IgD-negative memory B cell (primary cell): ENCODE measurements around the gene CRTAC1. TPM values are rescaled to one million over a fixed set of nuclear protein-coding genes. Genes with fewer than 3 reads are reported as not detected.

ENCODE experiments used
- H3K27ac Mint-ChIP-seq, 3 donors: one replicate each; pipeline ENCODE4 v1.8.0; 2020 to 2022; ENCODE audit warnings: mild to moderate bottlenecking in 3 of 3, mixed read lengths in 3 of 3, moderate library complexity in 1 of 3
- H3K27me3 Mint-ChIP-seq: one replicate; pipeline ENCODE4 v1.8.0; 2021; ENCODE audit warnings: mixed read lengths
- H3K36me3 Mint-ChIP-seq: one replicate; pipeline ENCODE4 v1.8.0; 2020; ENCODE audit warnings: mild to moderate bottlenecking, mixed read lengths
- H3K4me1 Mint-ChIP-seq, 3 donors: one replicate each; pipeline ENCODE4 v1.8.0; 2020 to 2022; ENCODE audit warnings: mixed read lengths in 3 of 3, mild to moderate bottlenecking in 1 of 3
- H3K4me3 Mint-ChIP-seq, 4 donors: one replicate each; pipeline ENCODE4 v1.8.0; 2020 to 2022; ENCODE audit warnings: mild to moderate bottlenecking in 4 of 4, mixed read lengths in 4 of 4, moderate library complexity in 3 of 4
- H3K9me3 Mint-ChIP-seq, 3 donors: one replicate each; pipeline ENCODE4 v1.8.0; 2020 to 2021; ENCODE audit warnings: mixed read lengths in 3 of 3, mild to moderate bottlenecking in 1 of 3
- polyA plus RNA-seq: library from polyadenylated mRNA; unstranded; fragments of 300-500 nt; fragmentation: Illumina TruSeq; gene quantifications from one replicate; pipeline ENCODE4 v1.2.3, GENCODE V29; 2021

CRTAC1 gene
- polyA plus RNA-seq, 1 donor from 2014 or later, result not detected

DNA sequence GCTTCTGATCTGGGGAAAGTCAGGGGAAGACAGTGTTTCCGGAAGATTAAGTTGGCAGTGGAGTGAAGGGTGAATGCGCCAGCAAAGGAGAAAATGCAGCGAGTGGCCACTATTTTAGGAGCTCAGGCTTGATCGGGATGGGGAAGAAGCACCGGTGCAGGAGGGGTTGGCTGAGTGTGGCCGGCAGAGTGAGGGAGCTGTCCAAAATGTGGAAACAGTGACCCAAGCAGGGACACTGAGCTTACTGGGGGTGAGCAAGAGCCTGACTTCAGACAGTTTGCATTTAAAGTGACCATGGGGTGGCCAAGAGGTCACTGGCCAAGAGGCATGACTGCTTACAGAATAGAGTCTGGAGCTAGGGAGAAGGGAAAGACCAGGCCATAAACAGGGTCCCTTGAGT is 101.5 kb downstream of the CRTAC1 start:
- H3K27me3 Mint-ChIP-seq, result peaks cover 30% of the 10 kb centered on the region
- H3K36me3 Mint-ChIP-seq, result no peaks in the 10 kb centered on the region
- H3K27ac Mint-ChIP-seq, result no peak overlapping the region
- H3K4me3 Mint-ChIP-seq, result no peak overlapping the region
- no peaks in the 10 kb centered on the region for H3K4me1 Mint-ChIP-seq
- H3K9me3 Mint-ChIP-seq, result no peaks in the 10 kb centered on the region

DNA sequence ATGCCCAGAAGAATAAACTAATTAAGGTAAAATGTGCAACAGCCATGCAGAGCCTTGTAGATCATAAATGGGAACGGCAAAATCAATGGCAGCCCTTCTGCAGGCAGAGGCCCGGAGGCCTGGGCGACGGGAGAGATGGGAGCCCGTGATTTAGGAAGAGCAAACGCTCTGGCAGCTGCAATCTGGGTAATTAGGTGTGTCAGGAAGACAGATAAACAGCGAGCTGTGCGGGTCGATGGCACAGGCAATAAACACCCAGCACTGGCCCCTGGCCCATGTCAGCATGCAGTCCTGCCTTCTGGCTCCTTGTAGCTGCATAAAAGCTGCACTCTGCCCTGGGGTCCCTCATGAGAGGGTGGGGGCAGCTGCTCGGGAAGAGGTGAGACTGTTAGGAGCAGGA is 102.8 kb downstream of the CRTAC1 start:
- no peak overlapping the region for H3K27ac Mint-ChIP-seq
- H3K4me3 Mint-ChIP-seq, result no peak overlapping the region
- H3K4me1 Mint-ChIP-seq, result no peaks in the 10 kb centered on the region
- H3K27me3 Mint-ChIP-seq, result peaks cover 30% of the 10 kb centered on the region
- H3K9me3 Mint-ChIP-seq, result no peaks in the 10 kb centered on the region
- H3K36me3 Mint-ChIP-seq, result no peaks in the 10 kb centered on the region

DNA sequence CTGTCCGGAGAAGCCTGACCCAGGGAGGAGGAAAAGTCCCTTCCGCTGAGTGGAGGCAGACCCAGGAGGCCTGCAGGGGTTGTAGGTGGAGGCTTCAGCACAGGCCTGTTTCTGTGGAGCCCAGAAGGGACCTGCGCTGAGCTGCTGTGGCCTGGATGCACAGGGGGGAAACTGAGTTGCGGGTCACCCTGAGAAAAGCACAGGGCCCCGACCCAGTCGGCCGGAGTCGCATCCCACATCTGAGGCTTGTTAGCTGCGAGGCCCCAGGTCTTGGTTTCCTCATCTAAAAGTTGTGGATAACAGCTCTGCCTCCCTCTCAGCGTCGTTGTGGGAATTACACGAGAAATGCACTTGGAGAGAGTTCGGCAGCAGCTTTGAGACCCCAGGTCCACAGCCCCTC is 104.4 kb downstream of the CRTAC1 start:
- Mint-ChIP-seq H3K4me1 (no peaks in the 10 kb centered on the region), H3K4me3 (no peak overlapping the region), H3K27ac (no peak overlapping the region), H3K36me3 (no peaks in the 10 kb centered on the region), H3K27me3 (peaks cover 30% of the 10 kb centered on the region), H3K9me3 (no peaks in the 10 kb centered on the region)

DNA sequence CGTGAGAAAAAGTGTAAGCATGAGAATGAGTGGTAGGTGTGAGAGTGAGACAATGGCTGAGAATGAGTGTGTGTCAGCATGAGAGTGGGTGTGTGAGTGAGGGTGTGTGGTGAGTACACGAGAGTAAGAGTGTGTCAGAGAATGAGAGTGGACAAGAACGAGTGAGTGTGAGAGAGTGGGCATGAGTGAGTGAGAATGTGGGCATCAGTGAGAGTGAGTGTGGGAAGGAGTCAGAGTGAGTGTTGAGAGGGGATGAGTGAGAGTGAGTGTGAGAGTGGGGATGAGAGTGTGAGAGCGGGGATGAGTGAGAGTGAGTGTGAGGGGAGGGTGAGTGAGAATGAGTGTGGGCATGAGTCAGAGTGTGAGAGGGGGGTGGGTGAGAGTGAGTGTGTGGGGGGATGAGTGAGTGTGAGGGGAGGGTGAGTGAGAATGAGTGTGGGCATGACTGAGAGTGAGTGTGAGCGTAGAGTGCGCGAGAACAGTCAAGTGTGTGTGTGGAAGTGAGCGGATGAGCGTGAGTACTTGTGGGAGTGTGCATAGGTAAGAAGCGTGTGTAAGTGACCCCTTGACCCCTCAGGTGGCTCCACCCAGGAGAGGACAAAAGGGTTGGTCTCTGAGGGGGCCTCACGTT is 105.0 kb downstream of the CRTAC1 start:
- H3K4me3 Mint-ChIP-seq, result no peak overlapping the region
- no peaks in the 10 kb centered on the region for H3K4me1 Mint-ChIP-seq
- H3K27ac Mint-ChIP-seq, result no peak overlapping the region
- H3K9me3 Mint-ChIP-seq, result no peaks in the 10 kb centered on the region
- peaks cover 34% of the 10 kb centered on the region for H3K27me3 Mint-ChIP-seq
- no peaks in the 10 kb centered on the region for H3K36me3 Mint-ChIP-seq

DNA sequence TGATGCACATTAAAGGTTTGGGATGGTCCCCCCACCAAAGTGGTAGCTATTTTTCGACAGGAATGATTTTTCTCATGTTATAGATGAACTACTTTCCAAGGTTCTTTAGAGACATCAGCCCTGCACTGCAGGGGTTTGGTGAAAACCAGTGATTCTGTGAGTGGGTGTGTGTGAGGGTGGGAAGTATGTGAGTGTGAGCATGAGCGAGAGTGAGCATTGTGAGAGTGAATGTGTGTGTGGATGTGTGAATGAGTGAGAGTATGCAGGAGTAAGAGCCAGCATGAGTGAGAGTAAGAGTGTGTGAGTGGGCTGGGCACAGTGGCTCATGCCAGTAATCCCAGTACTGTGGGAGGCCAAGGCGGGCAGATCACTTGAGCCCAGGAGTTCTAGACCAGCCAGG is 105.7 kb downstream of the CRTAC1 start:
- Mint-ChIP-seq H3K4me1 (no peaks in the 10 kb centered on the region), H3K27ac (no peak overlapping the region), H3K27me3 (peaks cover 34% of the 10 kb centered on the region), H3K4me3 (no peak overlapping the region), H3K9me3 (no peaks in the 10 kb centered on the region), H3K36me3 (no peaks in the 10 kb centered on the region)

DNA sequence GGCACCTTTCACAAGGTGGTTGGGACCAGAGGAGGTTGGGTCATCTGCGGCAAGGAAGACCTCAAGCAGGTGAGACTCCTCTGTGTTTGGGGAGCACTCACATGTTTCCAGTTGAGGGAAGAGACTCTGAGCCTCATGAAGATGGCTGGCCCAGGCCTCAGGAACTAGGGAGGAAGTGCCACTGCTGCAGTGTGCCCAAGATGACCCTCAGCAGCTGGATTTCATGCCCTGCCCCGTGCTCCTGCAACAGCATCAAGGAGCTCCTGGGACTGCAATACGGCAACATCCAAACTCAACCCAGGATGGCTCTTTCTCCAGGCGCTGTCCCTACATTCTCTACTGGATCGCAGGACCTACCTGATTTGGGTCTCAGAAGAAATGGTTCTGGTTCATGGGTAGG is 106.9 kb downstream of the CRTAC1 start:
- H3K4me3 Mint-ChIP-seq, result no peak overlapping the region
- no peaks in the 10 kb centered on the region for H3K9me3 Mint-ChIP-seq
- no peak overlapping the region for H3K27ac Mint-ChIP-seq
- H3K4me1 Mint-ChIP-seq, result peaks cover 0 to 2% (median 0%) of the 10 kb centered on the region in 3 donors
- H3K27me3 Mint-ChIP-seq, result peaks cover 34% of the 10 kb centered on the region
- H3K36me3 Mint-ChIP-seq, result no peaks in the 10 kb centered on the region

DNA sequence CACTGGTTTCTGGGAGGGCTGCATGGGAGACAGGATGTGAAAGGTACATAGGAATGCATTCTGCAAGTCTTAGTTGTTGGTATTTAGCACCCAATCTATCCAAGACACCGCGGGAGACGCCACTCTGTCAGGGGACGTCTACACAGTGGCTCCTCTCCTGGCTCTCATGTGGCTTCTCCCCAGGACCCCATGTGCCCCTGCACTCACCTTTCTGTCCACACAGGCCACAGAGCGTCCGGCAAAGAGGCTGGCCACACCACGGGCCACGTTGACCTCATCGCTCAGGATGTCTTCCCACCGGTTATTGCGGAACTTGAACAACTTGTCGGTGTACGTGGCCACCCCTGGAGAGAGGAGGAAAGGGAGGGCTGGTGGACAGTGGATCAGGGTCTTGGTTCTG is 107.4 kb downstream of the CRTAC1 start:
- H3K9me3 Mint-ChIP-seq, result no peaks in the 10 kb centered on the region
- peaks cover 36% of the 10 kb centered on the region for H3K27me3 Mint-ChIP-seq
- H3K27ac Mint-ChIP-seq, result no peak overlapping the region
- H3K36me3 Mint-ChIP-seq, result no peaks in the 10 kb centered on the region
- no peak overlapping the region for H3K4me3 Mint-ChIP-seq
- H3K4me1 Mint-ChIP-seq, result peaks cover 0 to 2% (median 0%) of the 10 kb centered on the region in 3 donors

DNA sequence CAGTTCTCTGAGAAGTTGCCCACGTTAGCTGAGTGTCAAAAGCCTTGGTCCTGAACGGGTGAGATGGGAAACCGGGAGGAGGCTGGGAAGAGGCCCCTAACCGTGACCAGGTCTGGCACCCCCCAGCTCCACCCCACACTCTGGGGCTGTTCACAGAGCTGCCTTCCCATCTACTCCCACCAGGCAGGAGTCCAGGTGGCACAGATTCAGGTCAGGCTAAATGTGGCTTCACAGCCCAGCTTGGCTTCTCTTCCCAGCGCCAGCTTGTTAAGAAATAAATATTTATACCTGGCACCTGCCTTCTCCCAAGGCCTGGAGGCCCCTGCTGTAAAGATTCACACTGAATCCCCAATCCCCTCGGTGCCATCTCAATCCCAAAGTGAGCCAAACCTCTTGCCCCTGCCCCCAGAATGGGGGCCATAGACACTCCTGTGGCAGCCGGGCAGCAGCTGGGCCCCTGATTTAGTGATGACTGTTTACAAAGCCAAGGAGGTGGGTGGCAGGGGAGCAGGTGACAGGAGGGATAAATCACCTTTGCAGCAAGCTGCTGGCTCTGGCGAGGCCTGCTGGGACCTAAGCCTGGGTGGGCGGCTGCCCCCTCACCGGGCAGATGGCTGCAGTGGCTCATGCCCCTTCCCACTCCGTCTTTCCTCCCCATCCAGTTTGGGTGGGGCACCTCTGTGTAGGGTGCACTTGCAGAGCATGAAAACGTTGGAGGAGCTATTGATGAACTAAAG is 108.2 kb downstream of the CRTAC1 start:
- H3K36me3 Mint-ChIP-seq, result no peaks in the 10 kb centered on the region
- H3K4me1 Mint-ChIP-seq, result peaks cover 0 to 2% (median 0%) of the 10 kb centered on the region in 3 donors
- H3K27me3 Mint-ChIP-seq, result peaks cover 34% of the 10 kb centered on the region
- H3K27ac Mint-ChIP-seq, result no peak overlapping the region
- no peak overlapping the region for H3K4me3 Mint-ChIP-seq
- H3K9me3 Mint-ChIP-seq, result no peaks in the 10 kb centered on the region

DNA sequence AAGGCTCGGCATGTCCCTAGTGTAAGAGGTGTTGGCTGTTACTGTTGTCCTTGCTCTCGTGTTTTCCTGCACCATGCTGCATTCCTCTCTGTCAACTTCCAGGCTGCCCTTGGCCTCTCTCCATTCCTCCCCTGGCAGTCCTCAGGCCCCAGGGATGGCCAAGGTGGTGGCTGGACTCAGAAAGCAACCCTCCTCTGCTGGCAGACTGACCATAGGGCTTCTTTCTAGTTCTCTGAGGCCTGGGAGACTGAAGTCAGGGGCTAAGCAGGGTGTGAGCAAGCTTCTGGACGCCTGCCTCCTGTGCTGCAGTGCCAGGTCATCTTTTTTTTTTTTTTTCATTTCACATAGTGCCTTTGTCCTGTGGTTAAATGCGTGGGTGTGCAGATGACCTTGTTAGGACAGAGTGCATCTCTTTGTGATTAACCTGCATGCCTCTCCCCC is 108.8 kb downstream of the CRTAC1 start:
- H3K27me3 Mint-ChIP-seq, result peaks cover 29% of the 10 kb centered on the region
- H3K4me3 Mint-ChIP-seq, result no peak overlapping the region
- no peak overlapping the region for H3K27ac Mint-ChIP-seq
- no peaks in the 10 kb centered on the region for H3K9me3 Mint-ChIP-seq
- H3K4me1 Mint-ChIP-seq, result peaks cover 0 to 2% (median 0%) of the 10 kb centered on the region in 3 donors
- no peaks in the 10 kb centered on the region for H3K36me3 Mint-ChIP-seq

DNA sequence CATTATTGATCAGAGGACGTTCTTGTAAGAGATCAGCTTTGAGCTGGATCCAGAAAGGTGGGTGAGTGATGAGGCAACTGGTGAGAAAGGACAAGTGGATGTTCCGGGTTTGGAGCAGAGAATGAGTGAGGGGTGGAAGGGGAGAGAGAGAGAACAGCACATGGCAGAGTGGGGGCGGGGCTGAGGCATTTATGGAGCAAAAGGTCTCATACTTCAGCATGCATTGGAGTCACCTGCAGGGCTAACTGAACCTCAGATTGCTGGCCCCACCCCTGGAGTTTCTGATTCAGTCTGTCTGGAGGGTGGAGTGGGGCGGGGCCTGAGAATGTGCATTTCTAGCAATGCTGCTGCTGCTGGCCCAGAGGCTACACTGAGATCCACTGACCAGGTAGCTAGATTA is 109.6 kb downstream of the CRTAC1 start:
- Mint-ChIP-seq H3K9me3 (no peaks in the 10 kb centered on the region), H3K4me1 (peaks cover 0 to 2% (median 0%) of the 10 kb centered on the region in 3 donors), H3K27me3 (peaks cover 30% of the 10 kb centered on the region), H3K4me3 (no peak overlapping the region), H3K27ac (no peak overlapping the region), H3K36me3 (no peaks in the 10 kb centered on the region)

DNA sequence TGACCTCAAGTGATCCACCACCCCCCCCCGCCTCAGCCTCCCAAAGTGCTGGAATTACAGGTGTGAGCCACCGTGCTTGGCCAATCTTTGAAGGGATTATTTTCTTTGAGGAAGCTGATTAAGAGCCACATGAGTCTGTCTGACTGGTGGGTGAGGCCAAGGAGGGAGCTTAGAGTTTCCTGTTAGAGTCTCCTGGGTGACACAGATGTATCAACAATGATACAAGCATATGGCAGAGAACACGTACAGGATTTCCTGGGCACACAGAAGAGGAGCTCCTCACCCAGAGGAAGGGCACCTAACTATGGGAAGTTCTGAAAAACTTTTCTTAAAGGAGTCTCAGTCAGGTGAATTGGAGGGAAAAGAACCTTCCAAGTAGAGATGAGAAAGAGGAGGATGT is 111.4 kb downstream of the CRTAC1 start:
- Mint-ChIP-seq H3K9me3 (no peaks in the 10 kb centered on the region), H3K4me1 (peaks cover 0 to 4% (median 3%) of the 10 kb centered on the region in 3 donors), H3K27me3 (peaks cover 26% of the 10 kb centered on the region), H3K4me3 (no peak overlapping the region), H3K27ac (no peak overlapping the region), H3K36me3 (no peaks in the 10 kb centered on the region)

DNA sequence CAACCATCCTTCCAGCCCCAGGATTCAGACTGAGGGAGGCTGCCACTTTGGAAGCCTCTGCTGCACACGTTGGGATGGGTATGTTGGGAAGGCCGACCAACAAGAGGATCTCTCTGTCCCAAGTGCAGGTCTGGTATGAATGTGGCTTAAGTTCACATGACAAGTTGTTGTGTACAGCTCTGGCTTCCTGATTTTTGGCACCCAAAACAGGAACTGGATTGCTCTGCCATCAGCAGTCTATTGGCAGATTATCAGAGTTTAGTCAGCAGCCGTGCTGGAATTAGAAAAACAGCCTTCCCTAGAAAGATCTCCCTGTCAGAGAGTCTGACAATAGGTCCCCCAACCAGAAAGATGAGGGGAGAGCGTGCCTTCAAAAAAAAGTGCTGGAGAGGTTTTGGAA is 113.8 kb downstream of the CRTAC1 start:
- Mint-ChIP-seq H3K36me3 (no peaks in the 10 kb centered on the region), H3K9me3 (no peaks in the 10 kb centered on the region), H3K27me3 (peaks cover 33% of the 10 kb centered on the region), H3K4me1 (peaks cover 0 to 4% (median 3%) of the 10 kb centered on the region in 3 donors), H3K4me3 (no peak overlapping the region), H3K27ac (no peak overlapping the region)

DNA sequence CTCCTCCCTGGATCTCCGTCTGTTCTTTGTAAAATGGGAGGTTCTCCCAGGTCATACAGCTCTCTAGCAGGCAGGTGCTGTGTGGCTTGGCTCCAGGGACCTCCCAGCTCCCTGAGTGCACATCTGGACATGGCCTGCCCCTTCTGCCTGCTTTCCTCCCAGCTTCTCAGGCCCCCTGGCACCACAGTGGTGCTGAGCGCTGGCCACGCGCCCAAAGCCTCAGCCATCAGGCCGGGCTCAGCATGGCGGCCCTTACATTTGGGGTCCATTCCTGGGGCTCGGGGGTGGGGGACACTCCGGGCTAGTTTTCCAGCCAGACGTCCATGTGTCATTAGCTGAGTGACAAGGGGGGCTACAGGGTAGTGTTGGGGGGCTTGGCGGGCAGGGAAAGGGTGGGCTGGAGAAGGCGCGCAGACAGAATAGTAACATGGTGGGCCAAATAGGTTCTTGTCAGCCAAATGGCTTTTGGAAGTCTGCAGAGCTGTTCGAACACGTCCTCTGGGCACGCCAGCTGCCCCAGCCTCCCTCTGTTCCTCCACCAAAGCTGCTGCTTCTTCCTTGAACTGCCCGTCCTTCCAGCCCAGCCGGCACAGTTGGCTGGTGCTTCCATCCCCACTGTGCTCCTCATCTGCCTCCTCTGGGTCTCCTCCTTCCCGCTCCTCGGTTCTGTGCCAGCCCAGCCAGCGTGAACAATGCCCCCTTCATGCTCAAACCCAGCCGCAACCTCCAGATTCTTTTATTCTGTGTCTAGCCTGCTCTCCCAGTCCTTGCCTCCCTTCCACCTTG is 114.9 kb downstream of the CRTAC1 start:
- Mint-ChIP-seq H3K4me3 (peak overlapping the region in 2 of 4 donors; percentile 28 to 59), H3K36me3 (no peaks in the 10 kb centered on the region), H3K27me3 (peaks cover 31% of the 10 kb centered on the region), H3K9me3 (no peaks in the 10 kb centered on the region), H3K27ac (no peak overlapping the region), H3K4me1 (peaks cover 0 to 4% (median 4%) of the 10 kb centered on the region in 3 donors)

DNA sequence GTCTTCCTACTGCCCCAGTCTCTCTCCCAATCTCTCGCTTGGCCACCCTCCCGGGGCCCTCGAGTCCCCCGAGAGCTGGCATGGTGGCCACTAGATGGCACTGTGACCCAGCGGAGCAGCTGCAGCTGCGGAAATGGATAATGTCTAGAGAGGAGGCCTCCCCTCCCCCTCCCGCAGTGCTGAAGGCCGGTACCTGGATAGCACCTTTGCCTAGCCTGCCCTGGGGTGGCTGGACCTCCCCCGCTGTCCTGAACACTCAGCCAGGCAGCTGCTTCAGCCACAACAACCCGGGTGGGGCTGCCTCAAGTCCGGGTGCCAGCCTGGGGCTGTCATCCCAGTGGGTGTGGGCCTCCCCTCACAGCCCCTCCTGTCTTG is 115.6 kb downstream of the CRTAC1 start:
- Mint-ChIP-seq H3K9me3 (no peaks in the 10 kb centered on the region), H3K4me3 (no peak overlapping the region), H3K4me1 (peaks cover 0 to 4% (median 4%) of the 10 kb centered on the region in 3 donors), H3K27ac (no peak overlapping the region), H3K27me3 (peaks cover 30% of the 10 kb centered on the region), H3K36me3 (no peaks in the 10 kb centered on the region)

DNA sequence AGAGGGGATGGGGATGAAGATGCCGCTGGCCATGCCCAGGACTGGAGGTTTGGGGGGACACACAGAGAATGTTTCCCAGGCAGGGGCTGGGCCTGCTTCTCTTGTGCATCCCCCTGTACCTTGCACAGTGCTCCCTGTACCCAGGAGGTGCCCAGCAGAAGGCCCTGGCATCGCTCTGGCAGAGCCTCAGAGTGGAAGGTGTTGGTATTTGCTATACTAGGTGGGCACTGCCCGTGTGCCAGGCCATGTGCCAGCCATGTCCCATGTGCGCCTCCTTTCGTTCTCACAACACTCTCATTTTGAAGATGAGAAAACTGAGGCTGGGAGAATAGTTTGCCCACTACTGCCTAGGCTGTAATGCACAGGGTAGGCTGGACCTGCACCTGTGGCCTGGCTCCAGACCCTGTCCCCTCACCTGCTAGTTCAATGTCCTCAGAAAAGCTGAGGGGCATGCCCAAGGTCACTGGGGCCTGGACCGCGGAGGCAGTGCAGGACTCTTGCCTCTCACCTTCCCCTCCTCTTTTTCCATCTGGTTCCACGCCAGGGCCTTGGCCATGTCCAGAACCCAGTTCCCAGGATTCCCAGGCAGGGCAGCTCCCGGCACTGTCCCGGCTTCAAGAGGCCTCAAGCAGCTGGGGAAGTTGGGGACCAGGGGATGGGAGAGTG is 116.1 kb downstream of the CRTAC1 start:
- H3K27ac Mint-ChIP-seq, result no peak overlapping the region
- peaks cover 28% of the 10 kb centered on the region for H3K27me3 Mint-ChIP-seq
- peaks cover 0 to 4% (median 4%) of the 10 kb centered on the region in 3 donors for H3K4me1 Mint-ChIP-seq
- H3K4me3 Mint-ChIP-seq, result no peak overlapping the region
- no peaks in the 10 kb centered on the region for H3K36me3 Mint-ChIP-seq
- no peaks in the 10 kb centered on the region for H3K9me3 Mint-ChIP-seq
